ENCODE results near the gene XRCC3. TPM values are rescaled to one million over a fixed set of nuclear protein-coding genes. Genes with fewer than 3 reads are reported as not detected.

The XRCC3 gene
- total RNA-seq, 4 donors from 2014 or later: 7.5 to 20.5 (median 19.5) TPM

- TF ChIP-seq POLR2AphosphoS5 (IDR thresholded peaks at IDR 0.05) (no peak), POLR2A (IDR thresholded peaks at IDR 0.05) (no peak), EP300 (IDR thresholded peaks at IDR 0.05) (no peak)
- TF ChIP-seq, protein P1, sequence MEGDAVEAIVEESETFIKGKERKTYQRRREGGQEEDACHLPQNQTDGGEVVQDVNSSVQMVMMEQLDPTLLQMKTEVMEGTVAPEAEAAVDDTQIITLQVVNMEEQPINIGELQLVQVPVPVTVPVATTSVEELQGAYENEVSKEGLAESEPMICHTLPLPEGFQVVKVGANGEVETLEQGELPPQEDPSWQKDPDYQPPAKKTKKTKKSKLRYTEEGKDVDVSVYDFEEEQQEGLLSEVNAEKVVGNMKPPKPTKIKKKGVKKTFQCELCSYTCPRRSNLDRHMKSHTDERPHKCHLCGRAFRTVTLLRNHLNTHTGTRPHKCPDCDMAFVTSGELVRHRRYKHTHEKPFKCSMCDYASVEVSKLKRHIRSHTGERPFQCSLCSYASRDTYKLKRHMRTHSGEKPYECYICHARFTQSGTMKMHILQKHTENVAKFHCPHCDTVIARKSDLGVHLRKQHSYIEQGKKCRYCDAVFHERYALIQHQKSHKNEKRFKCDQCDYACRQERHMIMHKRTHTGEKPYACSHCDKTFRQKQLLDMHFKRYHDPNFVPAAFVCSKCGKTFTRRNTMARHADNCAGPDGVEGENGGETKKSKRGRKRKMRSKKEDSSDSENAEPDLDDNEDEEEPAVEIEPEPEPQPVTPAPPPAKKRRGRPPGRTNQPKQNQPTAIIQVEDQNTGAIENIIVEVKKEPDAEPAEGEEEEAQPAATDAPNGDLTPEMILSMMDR (IDR thresholded peaks at IDR 0.05): no peak
- Histone ChIP-seq H3K4me3 (no peak overlapping the region), H3K36me3 (peaks cover 86% of the 10 kb centered on the region), H3K9me3 (no peaks in the 10 kb centered on the region), H3K27ac (no peak overlapping the region), H3K4me1 (no peaks in the 10 kb centered on the region), H3K27me3 (no peaks in the 10 kb centered on the region)
- WGBS: 82% methylated on average over 15 of the region's 15 CpGs
- DNase-seq (ENCODE audit: low spot score in 2 of 2): peak in 1 of 2 donors; percentile 32
These were observed 32.1 kb downstream of the XRCC3 start for GRCh38 chr14:103683139-103683538.

- peaks cover 91% of the 10 kb centered on the region for H3K36me3 ChIP-seq
- no peaks in the 10 kb centered on the region for H3K4me1 ChIP-seq
- WGBS: 83% methylated on average over 17 of the region's 17 CpGs
- H3K27ac ChIP-seq: no peak overlapping the region
- no peaks in the 10 kb centered on the region for H3K27me3 ChIP-seq
- TF ChIP-seq EP300 (IDR thresholded peaks at IDR 0.05) (no peak), POLR2AphosphoS5 (IDR thresholded peaks at IDR 0.05) (no peak), POLR2A (IDR thresholded peaks at IDR 0.05) (no peak)
- TF ChIP-seq, protein P1 (IDR thresholded peaks at IDR 0.05): no peak
- peak in 1 of 2 donors; percentile 32 for DNase-seq (ENCODE audit: low spot score in 2 of 2)
- no peaks in the 10 kb centered on the region for H3K9me3 ChIP-seq
- H3K4me3 ChIP-seq: no peak overlapping the region
These were observed 34.6 kb downstream of the XRCC3 start for GRCh38 chr14:103680491-103681231.

- H3K4me3 ChIP-seq: no peak overlapping the region
- H3K4me1 ChIP-seq: no peaks in the 10 kb centered on the region
- H3K36me3 ChIP-seq: peaks cover 91% of the 10 kb centered on the region
- peak in 1 of 2 donors; percentile 65 for DNase-seq (ENCODE audit: low spot score in 2 of 2)
- 53% methylated on average over 13 of the region's 13 CpGs for WGBS
- H3K27ac ChIP-seq: no peak overlapping the region
- no peaks in the 10 kb centered on the region for H3K27me3 ChIP-seq
- TF ChIP-seq POLR2AphosphoS5 (IDR thresholded peaks at IDR 0.05) (no peak), POLR2A (IDR thresholded peaks at IDR 0.05) (no peak), EP300 (IDR thresholded peaks at IDR 0.05) (no peak)
- TF ChIP-seq, protein P1 (IDR thresholded peaks at IDR 0.05): peak in 1 of 2 donors; percentile 34
- H3K9me3 ChIP-seq: no peaks in the 10 kb centered on the region
These were observed 35.9 kb downstream of the XRCC3 start for GRCh38 chr14:103679351-103679750.

- 71% methylated on average over 16 of the region's 16 CpGs for WGBS
- no peaks in the 10 kb centered on the region for H3K9me3 ChIP-seq
- no peaks in the 10 kb centered on the region for H3K27me3 ChIP-seq
- TF ChIP-seq POLR2A (IDR thresholded peaks at IDR 0.05) (no peak), EP300 (IDR thresholded peaks at IDR 0.05) (no peak), POLR2AphosphoS5 (IDR thresholded peaks at IDR 0.05) (no peak)
- TF ChIP-seq, protein P1 (IDR thresholded peaks at IDR 0.05): no peak
- peak in 1 of 2 donors; percentile 34 for DNase-seq (ENCODE audit: low spot score in 2 of 2)
- no peak overlapping the region for H3K4me3 ChIP-seq
- peaks cover 97% of the 10 kb centered on the region for H3K36me3 ChIP-seq
- H3K4me1 ChIP-seq: no peaks in the 10 kb centered on the region
- H3K27ac ChIP-seq: no peak overlapping the region
These were observed 38.2 kb downstream of the XRCC3 start for GRCh38 chr14:103676881-103677675.

DNA sequence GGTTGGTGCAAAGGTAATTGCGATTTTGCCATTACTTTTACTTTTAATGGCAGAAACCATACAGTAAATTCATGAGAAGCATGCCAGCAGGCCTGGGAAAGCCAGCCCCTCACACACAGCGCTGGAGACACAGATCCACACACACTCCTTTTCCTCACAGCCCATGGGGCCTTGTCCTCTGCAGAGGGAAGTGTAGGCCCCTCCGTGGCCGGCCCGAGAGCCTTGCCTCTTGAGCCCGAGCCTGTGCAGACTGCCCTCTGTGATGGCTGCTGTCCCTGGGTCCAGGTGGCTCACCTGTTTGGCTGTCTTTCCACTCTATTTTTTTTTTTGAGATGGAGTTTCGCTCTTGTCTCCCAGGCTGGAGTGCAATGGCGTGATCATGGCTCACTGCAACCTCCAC is 39.3 kb downstream of the XRCC3 start:
- Histone ChIP-seq H3K4me1 (no peaks in the 10 kb centered on the region), H3K36me3 (peaks cover 99% of the 10 kb centered on the region), H3K27me3 (no peaks in the 10 kb centered on the region), H3K27ac (no peak overlapping the region), H3K9me3 (no peaks in the 10 kb centered on the region), H3K4me3 (no peak overlapping the region)
- WGBS: 92% methylated on average over 8 of the region's 8 CpGs
- DNase-seq (ENCODE audit: low spot score in 2 of 2): peak in 1 of 2 donors; percentile 25
- no peak for TF ChIP-seq POLR2AphosphoS5 (IDR thresholded peaks at IDR 0.05)
- TF ChIP-seq POLR2A (IDR thresholded peaks at IDR 0.05): no peak
- TF ChIP-seq EP300 (IDR thresholded peaks at IDR 0.05): no peak
- TF ChIP-seq, protein P1 (IDR thresholded peaks at IDR 0.05): no peak
